A549 (cell line): ENCODE measurements around the gene MAPK1. TPM values are rescaled to one million over a fixed set of nuclear protein-coding genes. Genes with fewer than 3 reads are reported as not detected.
"Not testable (repeated sequence)": the region's sequence is repeated elsewhere in the genome, so short reads cannot be mapped to it uniquely, and the experiment has no call there.

ENCODE experiments used
- ATAC-seq, 2 experiments: fragments of 200-7000 bp in 1 of 2; fragments of >200 bp in 1 of 2; cut with Nextera tagmentation in 1 of 2; cut with Tn5 transposase in 1 of 2; 3 replicates each; pipeline versions ENCODE4 v1.8.0 to v1.9.1; 2018 to 2020; ENCODE audit warnings: mild to moderate bottlenecking in 1 of 2, moderate library complexity in 1 of 2
- CTCF ChIA-PET: fragments of 300-600 bp; sonication (Branson Sonifier 250); formaldehyde crosslinking; extraction: SDS; loops from one replicate; lab custom pipeline; 2021; ENCODE audit warnings: antibody characterized with exemption, inconsistent platforms; lab: Yijun Ruan, JAX
- POLR2A ChIA-PET: fragments of 350-600 bp; formaldehyde crosslinking; extraction: SDS; loops from one replicate; lab custom pipeline; 2021; ENCODE audit warnings: antibody characterized with exemption, inconsistent platforms; lab: Yijun Ruan, JAX
- DNase-seq, 2 experiments: peaks; one replicate each; pipeline versions ENCODE4 v3.0.0 to v3.0.0-alpha.2; 2011 to 2016; ENCODE audit warnings: low read depth in 1 of 2, low spot score in 1 of 2
- FAIRE-seq: peaks from 2 replicates; lab custom pipeline; 2011; peaks lifted over from hg19 to GRCh38; lab: Jason Lieb, UNC
- H3K27ac ChIP-seq, 2 experiments: fragments of >200 bp; sonication (Bioruptor Twin); formaldehyde crosslinking; 3 replicates each; pipeline ENCODE4 v1.5.1; 2016 to 2017
- H3K4me1 ChIP-seq: fragments of >200 bp; sonication (Bioruptor Twin); formaldehyde crosslinking; 3 replicates; pipeline ENCODE4 v1.6.1; 2016
- H3K4me2 ChIP-seq: fragments of >200 bp; sonication (Bioruptor Twin); formaldehyde crosslinking; 3 replicates; pipeline ENCODE4 v1.6.1; 2016
- H3K4me3 ChIP-seq: fragments of >200 bp; sonication (Bioruptor Twin); formaldehyde crosslinking; 3 replicates; pipeline ENCODE4 v1.5.1; 2016
- H3K9me3 ChIP-seq: fragments of >200 bp; sonication (Bioruptor Twin); formaldehyde crosslinking; 3 replicates; pipeline ENCODE4 v1.6.1; 2016
- BHLHE40 ChIP-seq: IDR thresholded peaks from 2 replicates; pipeline ENCODE4 v1.6.1; 2012; ENCODE audit warnings: low read depth, low read length, inconsistent platforms
- CBX8 ChIP-seq: fragments of 200-600 bp; sonication (generic); IDR thresholded peaks from 2 replicates; pipeline ENCODE4 v1.6.1; 2016
- CEBPB ChIP-seq, 2 experiments: fragments of >200 bp in 1 of 2; sonication (Bioruptor Twin) in 1 of 2; formaldehyde crosslinking in 1 of 2; IDR thresholded peaks; 2 replicates each; pipeline ENCODE4 v1.6.1; 2012 to 2016
- CHD2 ChIP-seq: fragments of 150-350 bp; IDR thresholded peaks from 2 replicates; pipeline ENCODE4 v1.6.1; 2014; ENCODE audit warnings: low read length; ENCODE audit not compliant: partially characterized antibody
- CHD4 ChIP-seq: fragments of 200-600 bp; sonication (generic); IDR thresholded peaks from 2 replicates; pipeline ENCODE4 v1.6.1; 2016; ENCODE audit warnings: antibody characterized with exemption, mild to moderate bottlenecking, borderline replicate concordance
- ESRRA ChIP-seq: fragments of 150-350 bp; IDR thresholded peaks from 2 replicates; pipeline ENCODE4 v1.6.1; 2014; ENCODE audit warnings: mild to moderate bottlenecking, low read length, borderline replicate concordance
- FOSL2 ChIP-seq, 2 experiments: fragments of 450-650 bp in 1 of 2; fragments of >200 bp in 1 of 2; sonication (Bioruptor Twin) in 1 of 2; formaldehyde crosslinking; IDR thresholded peaks; 2 replicates each; pipeline versions ENCODE4 v1.5.0 to v1.6.1; 2016 to 2020; ENCODE audit warnings: mild to moderate bottlenecking in 1 of 2, moderate library complexity in 1 of 2
- HEYL ChIP-seq: fragments of 250-450 bp; sonication (Bioruptor Pico); IDR thresholded peaks from 2 replicates; pipeline ENCODE4 v1.8.0; 2021; ENCODE audit warnings: mild to moderate bottlenecking, moderate library complexity
- HOXA7 ChIP-seq: fragments of 250-450 bp; sonication (Bioruptor Pico); IDR thresholded peaks from 2 replicates; pipeline ENCODE4 v1.5.0; 2020; ENCODE audit warnings: mild to moderate bottlenecking, moderate library complexity
- KDM1A ChIP-seq: fragments of 200-600 bp; sonication (generic); IDR thresholded peaks from 2 replicates; pipeline ENCODE4 v1.6.1; 2016; ENCODE audit warnings: low read depth, mild to moderate bottlenecking
- MAFK ChIP-seq: fragments of 450-650 bp; IDR thresholded peaks from 2 replicates; pipeline ENCODE4 v1.6.1; 2014; ENCODE audit not compliant: partially characterized antibody
- MYC ChIP-seq: IDR thresholded peaks from 2 replicates; pipeline ENCODE4 v1.6.1; 2012; ENCODE audit warnings: mild to moderate bottlenecking, inconsistent platforms, low read length, improper control_type of control experiment, borderline replicate concordance
- NPAS2 ChIP-seq: fragments of 250-450 bp; sonication (Bioruptor Pico); IDR thresholded peaks from 2 replicates; pipeline ENCODE4 v1.8.0; 2022; ENCODE audit warnings: mild to moderate bottlenecking, moderate library complexity, borderline replicate concordance
- NR3C1 ChIP-seq: fragments of >200 bp; sonication (Bioruptor Twin); formaldehyde crosslinking; IDR thresholded peaks from 3 replicates; pipeline ENCODE4 v1.6.1; 2017
- POLR2A ChIP-seq: IDR thresholded peaks from 2 replicates; pipeline ENCODE4 v1.6.1; 2012; ENCODE audit warnings: mild to moderate bottlenecking, low read length
- RNF2 ChIP-seq: fragments of 200-600 bp; sonication (generic); IDR thresholded peaks from 2 replicates; pipeline ENCODE4 v1.6.1; 2016; ENCODE audit warnings: low read depth, mild to moderate bottlenecking, antibody characterized with exemption, moderate library complexity, borderline replicate concordance
- TFCP2L1 ChIP-seq: fragments of 250-450 bp; sonication (Bioruptor Pico); IDR thresholded peaks from 2 replicates; pipeline ENCODE4 v1.5.0; 2021; ENCODE audit warnings: mild to moderate bottlenecking
- ZFP36 ChIP-seq: fragments of 450-650 bp; IDR thresholded peaks from 2 replicates; pipeline ENCODE4 v1.6.1; 2014; ENCODE audit warnings: borderline replicate concordance; ENCODE audit not compliant: partially characterized antibody
- ZNF302 ChIP-seq: fragments of 250-450 bp; sonication (Bioruptor Pico); IDR thresholded peaks from 2 replicates; pipeline ENCODE4 v1.9.0; 2021; ENCODE audit warnings: inconsistent platforms, mild to moderate bottlenecking, moderate library complexity
- ZSCAN20 ChIP-seq: fragments of 250-450 bp; sonication (Bioruptor Pico); IDR thresholded peaks from 2 replicates; pipeline ENCODE4 v1.8.0; 2022; ENCODE audit warnings: mild to moderate bottlenecking, moderate library complexity
- WGBS: methylation state at CpG from one replicate; pipeline ENCODE4 v1.1.6; 2017; ENCODE audit errors: missing lambda C conversion rate; 5-methylcytosine and 5-hydroxymethylcytosine counted together
- polyA plus RNA-seq, 4 experiments: library from polyadenylated mRNA; depleted of rRNA in 3 of 4; stranded (reverse); fragments of >200 nt; fragmentation: RNase III in 1 of 4; extraction: RNeasy Plus Mini Kit Qiagen cat#74134 plus additional on column Dnase treatment in 1 of 4; gene quantifications; 2 replicates in 3 of 4; 3 replicates in 1 of 4; pipeline ENCODE4 v1.2.3, GENCODE V29; 2011 to 2017
- TF ChIP-seq, protein P1 (sequence below): fragments of 200-600 bp; sonication (generic); IDR thresholded peaks from 2 replicates; pipeline ENCODE4 v1.6.1; 2016; ENCODE audit warnings: antibody characterized with exemption, mild to moderate bottlenecking, moderate library complexity
- TF ChIP-seq, protein P2 (sequence below): fragments of 250-450 bp; sonication (Bioruptor Pico); IDR thresholded peaks from 2 replicates; pipeline ENCODE4 v1.5.0; 2020; ENCODE audit warnings: low read depth, mild to moderate bottlenecking, moderate library complexity

Gene MAPK1
- polyA plus RNA-seq, 2 of the 4 experiments (the other 2 are of a cell fraction), result 28.8 to 85.5 TPM

- ChIA-PET CTCF (interaction anchor here (2.1 kb wide), 1 partner anchor 64 kb away, joined by 6 read pairs; no protein-coding TSS in a partner anchor), POLR2A (no interaction called here)
- Histone ChIP-seq H3K4me2 (no peak overlapping the region), H3K4me3 (no peak overlapping the region), H3K9me3 (no peaks in the 10 kb centered on the region), H3K27ac (no peak overlapping the region), H3K4me1 (no peaks in the 10 kb centered on the region)
- TF ChIP-seq CEBPB (IDR thresholded peaks at IDR 0.05) (no peak), NPAS2 (CRISPR knock-in tag) (no peak), CHD2 (no peak), NR3C1 (no peak), CHD4 (no peak), MAFK (no peak), RNF2 (no peak), ZFP36 (no peak)
- DNase-seq (no peak), FAIRE-seq (no peak), ATAC-seq (no peak)
- 88% methylated on average over 7 of the region's 7 CpGs for WGBS
Measured at GRCh38 chr22:21873619-21874018, 6.2 kb upstream of the MAPK1 start.

DNA sequence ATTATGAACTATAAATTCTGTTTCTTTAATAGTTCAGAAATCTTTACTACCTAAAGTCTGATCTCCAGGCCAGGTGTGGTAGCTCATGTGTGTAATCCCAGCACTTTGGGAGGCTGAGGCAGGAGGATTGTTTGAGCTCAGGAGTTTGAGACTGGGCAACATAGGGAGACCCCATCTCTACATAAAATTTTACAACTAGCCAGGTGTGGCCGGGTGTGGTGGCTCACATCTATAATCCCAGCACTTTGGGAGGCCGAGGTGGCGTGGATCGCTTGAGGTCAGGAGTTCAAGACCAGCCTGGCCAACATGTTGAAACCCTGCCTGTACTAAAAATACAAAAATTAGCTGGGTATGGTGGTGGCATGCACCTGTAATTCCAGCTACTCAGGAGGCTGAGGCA is 5.3 kb upstream of the MAPK1 start:
- not testable (repeated sequence) for ATAC-seq, H3K4me1 ChIP-seq

GRCh38 chr22:21868651-21869050 is 1.2 kb upstream of the MAPK1 start:
- DNase-seq, result no peak
- Histone ChIP-seq H3K4me1 (peaks cover 16% of the 10 kb centered on the region), H3K4me2 (peak overlapping the region; percentile 86), H3K27ac (peak overlapping the region in 1 of 2 experiments; percentile 100; a peak in 3 of 6 replicates)
- TF ChIP-seq ZSCAN20 (no peak), MAFK (peak; percentile 71)
- TF ChIP-seq, all 56 proteins: peak for 1
- ChIA-PET CTCF (no interaction called here), POLR2A (no interaction called here)
- ATAC-seq, result no peak
- Histone ChIP-seq H3K4me3 (peak overlapping the region; percentile 77; the same call in 2 of the 3 replicates), H3K9me3 (no peaks in the 10 kb centered on the region)
- 91% methylated on average over 7 of the region's 7 CpGs for WGBS
- no peak for FAIRE-seq

More for the DNA sequence above, 5.3 kb upstream of the MAPK1 start:
- DNase-seq, H3K9me3 ChIP-seq, H3K4me3 ChIP-seq, H3K27ac ChIP-seq, FAIRE-seq, H3K4me2 ChIP-seq, POLR2A ChIA-PET: not testable (repeated sequence)
- WGBS, result 87% methylated on average over 4 of the region's 4 CpGs
- CTCF ChIA-PET, result interaction anchor here (2.1 kb wide), 1 partner anchor 65 kb away, joined by 6 read pairs; no protein-coding TSS in a partner anchor

DNA sequence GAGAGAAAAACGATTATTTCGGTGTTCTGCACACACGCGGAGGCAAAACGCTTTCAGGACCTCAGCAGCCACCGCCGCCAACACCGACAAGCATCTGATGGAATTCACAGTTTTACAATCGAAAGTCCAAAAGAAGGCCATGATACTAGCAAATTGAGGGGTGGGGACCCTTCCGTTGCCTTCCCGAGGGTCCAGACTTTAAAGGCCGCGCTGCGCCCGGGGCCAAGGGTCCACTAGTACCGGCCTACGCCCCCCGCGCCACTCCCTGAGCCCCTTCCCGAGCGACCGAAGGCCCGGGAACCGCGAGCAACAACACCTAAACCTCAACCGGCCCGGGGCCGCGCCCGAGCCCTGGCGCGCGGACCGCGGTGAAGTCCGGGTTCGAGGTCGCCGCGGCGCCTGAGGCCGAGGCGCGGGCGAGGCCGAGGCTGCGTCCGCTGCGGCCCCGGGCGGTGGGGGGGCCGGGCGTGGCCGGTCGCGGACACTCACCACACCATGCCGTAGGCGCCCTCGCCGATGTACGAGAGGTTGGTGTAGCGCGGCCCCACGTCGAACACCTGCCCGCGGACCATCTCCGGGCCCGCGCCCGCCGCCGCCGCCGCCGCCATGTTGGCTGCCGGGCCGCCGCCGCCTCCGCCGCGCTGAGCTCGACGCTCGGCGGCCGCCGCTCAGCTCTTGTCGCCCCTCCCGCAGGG is 465 bp downstream of the MAPK1 start:
- CTCF ChIA-PET, result no interaction called here
- ATAC-seq, result peak; percentile 60 to 72; a peak in 4 of 6 replicates

More for the DNA sequence above, 465 bp downstream of the MAPK1 start:
- TF ChIP-seq MYC (no peak), ZNF302 (CRISPR knock-in tag) (no peak), BHLHE40 (no peak), CBX8 (no peak), HOXA7 (no peak), CHD2 (no peak), POLR2A (no peak), ESRRA (no peak), NPAS2 (CRISPR knock-in tag) (no peak), FOSL2 (IDR thresholded peaks at IDR 0.05) (no peak), FOSL2 (CRISPR knock-in tag; IDR thresholded peaks at IDR 0.05) (no peak), HEYL (CRISPR knock-in tag) (no peak), TFCP2L1 (no peak), KDM1A (no peak)
- TF ChIP-seq, protein P1, sequence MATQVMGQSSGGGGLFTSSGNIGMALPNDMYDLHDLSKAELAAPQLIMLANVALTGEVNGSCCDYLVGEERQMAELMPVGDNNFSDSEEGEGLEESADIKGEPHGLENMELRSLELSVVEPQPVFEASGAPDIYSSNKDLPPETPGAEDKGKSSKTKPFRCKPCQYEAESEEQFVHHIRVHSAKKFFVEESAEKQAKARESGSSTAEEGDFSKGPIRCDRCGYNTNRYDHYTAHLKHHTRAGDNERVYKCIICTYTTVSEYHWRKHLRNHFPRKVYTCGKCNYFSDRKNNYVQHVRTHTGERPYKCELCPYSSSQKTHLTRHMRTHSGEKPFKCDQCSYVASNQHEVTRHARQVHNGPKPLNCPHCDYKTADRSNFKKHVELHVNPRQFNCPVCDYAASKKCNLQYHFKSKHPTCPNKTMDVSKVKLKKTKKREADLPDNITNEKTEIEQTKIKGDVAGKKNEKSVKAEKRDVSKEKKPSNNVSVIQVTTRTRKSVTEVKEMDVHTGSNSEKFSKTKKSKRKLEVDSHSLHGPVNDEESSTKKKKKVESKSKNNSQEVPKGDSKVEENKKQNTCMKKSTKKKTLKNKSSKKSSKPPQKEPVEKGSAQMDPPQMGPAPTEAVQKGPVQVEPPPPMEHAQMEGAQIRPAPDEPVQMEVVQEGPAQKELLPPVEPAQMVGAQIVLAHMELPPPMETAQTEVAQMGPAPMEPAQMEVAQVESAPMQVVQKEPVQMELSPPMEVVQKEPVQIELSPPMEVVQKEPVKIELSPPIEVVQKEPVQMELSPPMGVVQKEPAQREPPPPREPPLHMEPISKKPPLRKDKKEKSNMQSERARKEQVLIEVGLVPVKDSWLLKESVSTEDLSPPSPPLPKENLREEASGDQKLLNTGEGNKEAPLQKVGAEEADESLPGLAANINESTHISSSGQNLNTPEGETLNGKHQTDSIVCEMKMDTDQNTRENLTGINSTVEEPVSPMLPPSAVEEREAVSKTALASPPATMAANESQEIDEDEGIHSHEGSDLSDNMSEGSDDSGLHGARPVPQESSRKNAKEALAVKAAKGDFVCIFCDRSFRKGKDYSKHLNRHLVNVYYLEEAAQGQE, result no peak
- TF ChIP-seq, protein P2, sequence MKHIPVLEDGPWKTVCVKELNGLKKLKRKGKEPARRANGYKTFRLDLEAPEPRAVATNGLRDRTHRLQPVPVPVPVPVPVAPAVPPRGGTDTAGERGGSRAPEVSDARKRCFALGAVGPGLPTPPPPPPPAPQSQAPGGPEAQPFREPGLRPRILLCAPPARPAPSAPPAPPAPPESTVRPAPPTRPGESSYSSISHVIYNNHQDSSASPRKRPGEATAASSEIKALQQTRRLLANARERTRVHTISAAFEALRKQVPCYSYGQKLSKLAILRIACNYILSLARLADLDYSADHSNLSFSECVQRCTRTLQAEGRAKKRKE (CRISPR knock-in tag), result no peak
- peaks cover 20% of the 10 kb centered on the region for H3K4me1 ChIP-seq
- FAIRE-seq (no peak), DNase-seq (peak in 1 of 2 experiments; percentile 5)
- peak overlapping the region; percentile 83 for H3K4me2 ChIP-seq
- peak overlapping the region; percentile 76 to 100 for H3K27ac ChIP-seq
- peak overlapping the region; percentile 77 for H3K4me3 ChIP-seq
- POLR2A ChIA-PET, result interaction anchor here (0.8 to 1.5 kb wide), 2 partner anchors 72 to 131 kb away, joined by 3 to 4 read pairs; no protein-coding TSS in a partner anchor
- H3K9me3 ChIP-seq, result no peaks in the 10 kb centered on the region
- 0% methylated on average over 19 of the region's 91 CpGs for WGBS
